Measurements from ENCODE around the gene AGRN.

DNA sequence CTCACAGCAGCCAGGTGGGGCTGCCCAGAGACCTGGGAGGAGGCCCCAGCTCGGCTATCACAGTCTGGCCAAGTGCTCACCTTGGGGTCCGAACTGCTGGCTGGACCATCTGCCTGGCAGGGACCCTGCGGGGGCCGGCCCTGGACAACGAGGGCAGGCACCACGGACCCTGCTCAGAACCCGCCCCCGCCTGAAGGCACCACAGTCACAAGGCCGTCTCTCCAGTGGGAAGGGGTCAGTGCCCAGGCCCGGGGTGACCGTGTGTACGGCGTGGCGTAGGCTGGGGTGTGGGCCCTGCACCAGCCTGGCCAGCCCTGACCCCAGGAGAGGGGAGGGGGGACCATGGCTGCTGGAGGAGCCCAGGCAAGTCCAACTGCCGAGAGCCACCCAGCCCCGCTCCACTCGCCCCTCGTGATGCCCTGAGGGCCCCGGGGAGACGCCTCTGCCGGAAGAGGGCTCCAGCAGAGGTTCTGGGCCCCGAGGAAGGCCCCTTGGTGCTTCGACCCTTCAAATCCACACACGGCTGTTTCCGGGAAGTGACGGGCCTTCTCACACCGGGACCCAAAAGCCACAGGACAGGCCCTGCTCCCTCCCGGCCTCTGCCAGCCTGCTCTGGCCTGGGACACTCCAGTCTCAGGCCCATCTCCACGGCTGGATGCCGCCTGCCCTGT is 65.4 kb downstream of the AGRN start:
- no peak for TF ChIP-seq CTCF (IDR thresholded peaks at IDR 0.05)
- TF ChIP-seq EP300 (IDR thresholded peaks at IDR 0.05): no peak
